ENCODE data around the gene MCM8. TPM values are rescaled to one million over a fixed set of nuclear protein-coding genes. Genes with fewer than 3 reads are reported as not detected.

Gene MCM8
- total RNA-seq, 1 donor from 2014 or later = 6.0 TPM

DNA sequence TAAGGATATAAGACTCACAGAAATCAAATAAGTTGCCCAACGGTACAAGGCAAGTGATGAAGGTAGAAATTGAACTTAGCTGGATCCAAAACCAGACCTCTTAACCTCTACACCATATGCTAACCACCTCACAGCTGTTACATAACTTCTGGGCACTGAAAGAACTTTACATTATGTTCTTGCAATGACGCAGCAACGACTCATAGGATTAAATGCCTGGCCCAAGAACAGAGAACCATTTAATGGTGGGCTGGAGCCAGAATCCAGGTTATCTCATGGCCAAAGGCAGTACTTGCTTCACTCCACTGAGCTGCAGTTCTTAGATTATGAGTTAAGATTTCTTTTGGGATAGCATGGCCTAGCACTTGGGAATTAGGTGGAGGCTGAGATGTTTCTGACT, 4.5 kb upstream of the MCM8 start:
- DNase-seq (ENCODE audit: low spot score) = no peak

GRCh38 chr20:5947276-5947675, 3.2 kb upstream of the MCM8 start:
- DNase-seq (ENCODE audit: low spot score) = no peak

GRCh38 chr20:5949943-5950270, 545 bp upstream of the MCM8 start:
- DNase-seq (ENCODE audit: low spot score) = no peak

- DNase-seq (ENCODE audit: low spot score) = no peak
Measured at GRCh38 chr20:5967469-5967868, 17.0 kb downstream of the MCM8 start.

DNA sequence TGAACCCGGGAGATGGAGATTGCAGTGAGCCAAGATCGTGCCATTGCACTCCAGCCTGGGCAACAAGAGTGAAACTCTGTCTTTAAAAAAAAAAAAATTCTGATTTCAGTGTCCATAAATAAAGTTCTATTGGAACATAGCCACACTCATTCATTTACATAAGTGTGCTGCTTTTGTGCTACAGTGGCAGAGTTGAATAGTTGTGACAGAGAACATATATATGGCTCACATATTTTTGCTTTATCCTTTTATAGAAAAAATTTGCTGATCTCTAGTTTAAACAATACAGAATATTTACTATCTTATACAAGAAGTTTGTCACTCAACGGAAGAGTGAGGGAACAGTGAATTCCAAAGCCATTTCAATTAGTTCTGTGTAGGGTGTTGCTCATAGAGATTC, 18.0 kb downstream of the MCM8 start:
- no peak for DNase-seq (ENCODE audit: low spot score)

- no peak for DNase-seq (ENCODE audit: low spot score)
Measured at GRCh38 chr20:5969348-5969935, 19.0 kb downstream of the MCM8 start.

- DNase-seq (ENCODE audit: low spot score) = no peak
Measured at GRCh38 chr20:5969940-5970339, 19.5 kb downstream of the MCM8 start.

DNA sequence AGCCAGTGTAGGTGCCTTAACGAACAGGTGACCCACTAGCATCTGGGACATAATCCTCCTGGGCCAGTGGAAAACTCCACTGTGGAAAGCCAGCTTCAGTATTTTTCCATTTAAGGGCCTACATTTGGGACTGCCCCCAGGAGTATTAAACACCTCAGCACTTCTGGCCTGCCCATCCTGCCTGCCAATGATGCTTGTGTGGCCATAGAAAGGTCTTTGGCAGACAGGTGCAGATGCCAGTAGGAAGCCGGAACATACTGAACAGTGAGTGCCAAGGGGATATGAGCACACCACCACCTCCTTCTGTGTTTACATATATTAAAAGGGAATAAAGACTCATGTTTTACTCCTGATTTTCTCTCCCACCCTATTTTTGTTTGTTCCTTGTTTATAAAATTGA, 19.9 kb downstream of the MCM8 start:
- DNase-seq (ENCODE audit: low spot score) = no peak

GRCh38 chr20:5971203-5971602, 20.8 kb downstream of the MCM8 start:
- no peak for DNase-seq (ENCODE audit: low spot score)

DNA sequence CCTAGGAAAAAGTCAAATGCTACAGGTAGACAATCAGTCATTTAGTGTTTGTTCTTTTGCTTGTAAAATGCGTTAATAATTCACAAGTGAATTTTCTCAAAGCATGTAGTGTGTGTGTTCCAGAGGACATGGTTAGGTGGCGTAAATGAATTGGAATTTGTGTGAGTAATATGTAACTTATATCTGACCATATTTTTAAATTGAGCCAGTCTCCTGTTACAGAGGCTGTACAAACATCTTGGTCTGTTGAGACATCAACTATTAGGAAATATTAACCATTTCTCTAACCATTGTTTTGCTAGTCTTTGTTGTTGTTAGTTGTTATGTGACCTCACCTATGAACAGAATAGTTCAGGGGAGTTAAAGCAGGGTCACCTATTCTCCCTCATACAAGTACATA, 22.7 kb downstream of the MCM8 start:
- no peak for DNase-seq (ENCODE audit: low spot score)

- no peak for DNase-seq (ENCODE audit: low spot score)
Measured at GRCh38 chr20:5973971-5974370, 23.5 kb downstream of the MCM8 start.

- DNase-seq (ENCODE audit: low spot score) = no peak
Measured at GRCh38 chr20:5974531-5974930, 24.1 kb downstream of the MCM8 start.

DNA sequence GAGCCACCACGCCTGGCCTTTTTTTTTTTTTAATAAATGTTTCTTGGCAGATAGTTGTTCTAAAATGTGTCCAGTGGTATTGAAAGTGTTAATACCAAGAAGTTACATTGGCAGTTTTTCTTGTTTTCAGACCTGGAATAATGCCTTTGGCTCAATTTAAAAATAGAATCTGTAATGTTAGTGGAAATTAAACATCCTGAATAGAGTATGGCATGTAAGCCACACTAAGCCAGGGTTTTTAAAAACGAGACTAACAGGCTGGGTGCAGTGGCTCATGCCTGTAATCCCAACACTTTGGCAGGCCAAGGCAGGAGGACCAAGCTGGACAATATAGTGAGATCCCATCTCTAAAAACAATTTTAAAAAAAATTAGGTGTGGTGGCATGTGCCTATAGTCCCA, 25.3 kb downstream of the MCM8 start:
- no peak for DNase-seq (ENCODE audit: low spot score)

DNA sequence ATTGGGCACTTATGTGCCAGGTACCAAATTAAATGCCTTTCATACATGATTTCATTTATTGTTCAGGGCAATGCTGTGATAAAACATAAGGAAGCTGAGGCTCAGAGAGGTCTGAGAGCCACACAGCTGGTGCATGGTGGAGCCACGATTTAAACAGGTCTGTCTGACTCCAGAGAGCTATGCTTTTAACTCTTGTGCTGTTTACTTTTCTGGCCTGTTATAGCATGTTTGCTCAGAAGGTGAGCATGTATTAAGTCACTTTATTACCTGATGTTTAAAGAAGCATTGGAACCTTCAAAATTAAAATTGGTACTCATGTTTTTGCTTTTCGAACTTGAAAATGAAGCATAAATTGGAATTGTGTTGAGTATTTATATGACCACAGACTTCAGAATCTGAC, 26.8 kb downstream of the MCM8 start:
- no peak for DNase-seq (ENCODE audit: low spot score)

DNA sequence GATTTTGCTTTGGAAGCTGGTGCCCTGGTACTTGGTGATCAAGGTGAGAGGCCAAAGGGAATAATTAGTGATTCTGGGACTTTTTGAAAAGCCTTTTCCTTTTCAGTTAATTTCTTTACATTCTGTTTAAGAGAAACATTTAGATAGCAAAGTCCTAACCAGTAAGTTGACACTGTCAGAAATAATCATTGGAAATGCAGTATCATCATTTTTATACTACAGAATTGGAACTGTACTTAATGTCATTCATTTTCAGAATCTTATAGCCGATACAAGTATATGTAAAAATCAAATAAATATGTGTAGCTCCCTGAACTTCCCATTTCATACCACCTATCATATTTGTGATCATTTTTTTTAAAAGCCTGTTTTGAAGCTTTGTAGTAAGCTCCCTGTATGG, 27.5 kb downstream of the MCM8 start:
- no peak for DNase-seq (ENCODE audit: low spot score)

DNA sequence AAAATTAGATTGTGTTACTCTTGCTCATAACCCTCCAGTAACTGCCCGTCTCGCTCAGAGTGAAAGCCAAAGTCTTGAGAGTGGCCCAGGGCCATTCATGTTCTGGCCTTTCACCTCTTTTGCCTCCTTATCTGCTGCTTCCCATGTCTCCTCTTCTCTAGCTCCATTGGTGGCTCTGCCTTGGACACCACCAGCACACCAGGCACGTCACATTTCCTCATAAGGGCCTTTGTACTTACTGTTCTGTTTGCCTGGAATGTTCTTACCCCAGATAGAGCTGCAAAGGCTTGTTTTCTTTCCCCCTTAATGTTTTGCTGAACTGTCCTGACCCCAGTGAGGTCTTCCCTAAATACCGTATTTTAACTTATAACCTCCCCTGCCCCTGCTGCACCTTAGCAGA, 29.3 kb downstream of the MCM8 start:
- no peak for DNase-seq (ENCODE audit: low spot score)

DNA sequence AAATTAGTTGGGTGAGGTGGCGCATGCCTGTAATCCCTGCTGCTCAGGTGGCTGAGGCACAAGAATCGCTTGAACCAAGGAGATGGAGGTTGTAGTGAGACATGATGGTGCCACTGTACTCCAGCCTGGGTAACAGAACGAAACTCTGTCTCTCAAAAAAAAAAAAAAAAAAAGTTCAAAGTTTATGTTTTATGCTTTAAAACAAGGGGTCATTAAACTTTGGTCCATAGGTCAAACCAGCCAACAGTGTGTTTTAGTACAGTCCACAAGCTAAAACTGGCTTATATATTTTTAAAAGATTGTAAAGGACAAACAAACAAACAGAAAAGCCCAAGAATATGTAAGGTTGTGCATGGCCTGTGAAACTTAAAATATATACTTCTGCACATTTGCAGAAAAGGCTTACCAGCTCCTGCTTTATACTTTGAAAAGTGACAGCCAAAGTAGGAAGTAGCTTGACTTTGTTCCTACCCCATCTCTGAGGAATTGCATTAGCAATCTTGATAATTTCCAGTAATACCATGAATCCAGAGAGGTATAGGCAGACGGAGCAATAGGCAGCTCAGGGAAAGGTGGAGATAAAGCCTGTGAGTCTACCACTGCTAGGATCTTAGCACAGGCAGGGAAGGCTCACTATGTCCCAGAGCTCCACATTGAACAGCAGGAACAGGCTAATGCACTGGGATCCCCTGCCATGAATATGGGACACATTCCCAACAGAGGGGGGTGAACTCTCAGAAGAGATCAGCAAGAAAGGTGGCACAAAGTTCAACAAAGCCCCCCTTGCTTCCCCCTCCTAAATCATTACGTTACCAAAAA, 30.5 kb downstream of the MCM8 start:
- no peak for DNase-seq (ENCODE audit: low spot score)

DNA sequence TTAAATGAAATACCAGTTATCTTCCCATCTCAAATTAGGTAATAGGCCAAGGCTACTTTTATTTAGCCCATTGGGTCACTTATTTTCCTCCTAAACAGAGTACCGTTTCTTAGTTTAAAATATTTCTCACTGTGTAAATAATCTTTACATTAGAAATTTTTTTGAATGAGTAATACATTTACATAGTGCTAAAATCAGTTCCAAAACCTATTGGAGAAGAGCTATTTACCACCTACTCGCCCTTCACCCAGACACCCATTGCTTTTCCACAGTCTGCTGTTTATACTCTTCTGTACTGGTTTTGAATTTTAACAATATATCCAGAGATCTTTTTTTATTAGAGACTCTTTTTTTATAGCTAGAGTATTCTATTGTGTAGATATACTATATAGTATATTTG, 36.9 kb downstream of the MCM8 start:
- DNase-seq (ENCODE audit: low spot score) = no peak

GRCh38 chr20:5989539-5989938, 39.1 kb downstream of the MCM8 start:
- DNase-seq (ENCODE audit: low spot score) = no peak

DNA sequence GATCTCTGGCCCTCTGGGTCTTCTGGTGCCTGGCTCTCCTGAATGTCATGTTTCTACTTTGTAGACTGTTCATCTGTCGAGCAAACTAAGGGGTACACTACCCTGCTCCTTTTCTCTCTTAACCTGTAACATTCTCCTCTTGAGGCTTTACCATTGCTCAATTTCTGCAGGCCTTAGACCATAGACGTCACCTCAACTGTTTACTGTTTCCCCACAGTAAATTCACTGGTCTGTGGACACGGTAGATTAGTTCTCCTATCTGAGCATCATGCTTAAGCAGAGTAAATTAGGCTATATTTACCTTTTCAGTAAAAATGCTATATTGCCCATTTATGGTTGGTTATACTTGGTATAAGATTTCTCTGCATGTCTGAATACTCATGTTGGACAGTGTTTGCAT, 40.5 kb downstream of the MCM8 start:
- DNase-seq (ENCODE audit: low spot score) = no peak

- no peak for DNase-seq (ENCODE audit: low spot score)
Measured at GRCh38 chr20:5991623-5992441, 41.4 kb downstream of the MCM8 start.

GRCh38 chr20:5996765-5997164, 46.3 kb downstream of the MCM8 start:
- no peak for DNase-seq (ENCODE audit: low spot score)

GRCh38 chr20:5999783-6000182, 49.3 kb downstream of the MCM8 start:
- no peak for DNase-seq (ENCODE audit: low spot score)
